ENCODE results near the gene TRIM58.

Gene TRIM58

GRCh38 chr1:247895163-247895637 is 38.2 kb downstream of the TRIM58 start, which contains the start of gene OR2W3:
OR2W3 (plus strand) TSS chr1:247895587; CDS start chr1:247895587, 0 bp downstream.
- no peak for DNase-seq

- no peak for DNase-seq
These were observed 39.0 kb downstream of the TRIM58 start for GRCh38 chr1:247895976-247896375.

- no peak for DNase-seq
These were observed 47.1 kb downstream of the TRIM58 start for GRCh38 chr1:247904122-247904521.

GRCh38 chr1:247905181-247905580 is 48.2 kb downstream of the TRIM58 start:
- DNase-seq, result no peak

- no peak for DNase-seq
These were observed 49.0 kb downstream of the TRIM58 start for GRCh38 chr1:247905910-247906503.

GRCh38 chr1:247906504-247907047 is 49.6 kb downstream of the TRIM58 start:
- DNase-seq, result peak in 1 of 2 donors; percentile 5

GRCh38 chr1:247908766-247909165 is 51.8 kb downstream of the TRIM58 start:
- DNase-seq, result no peak

GRCh38 chr1:247913786-247914185 is 56.8 kb downstream of the TRIM58 start:
- no peak for DNase-seq

GRCh38 chr1:247914941-247915662 is 58.1 kb downstream of the TRIM58 start:
- no peak for DNase-seq

- no peak for DNase-seq
These were observed 63.0 kb downstream of the TRIM58 start, which contains the start of gene OR2T8 for GRCh38 chr1:247919952-247920351. OR2T8 (plus strand) TSS chr1:247920252; CDS start chr1:247921018, 766 bp downstream.

- DNase-seq, result no peak
These were observed 67.0 kb downstream of the TRIM58 start for GRCh38 chr1:247923941-247924340.

GRCh38 chr1:247924868-247925267 is 67.9 kb downstream of the TRIM58 start, which contains the start of gene OR2AJ1:
OR2AJ1 (plus strand) TSS chr1:247924889; CDS start chr1:247933769, 8,880 bp downstream.
- DNase-seq, result no peak
